Activated T-helper 2 cell treated with anti-CD3 and anti-CD28 coated beads, Interferon-gamma antibody, Interleukin-2, Interleukin-4, amounts not matched to agents 10 μg/mL and 5 μg/mL and 100 μg/mL, durations not matched to agents 14 hours and 24 hours and 36 hours (primary cell): ENCODE measurements around the gene SLC6A7. TPM values are rescaled to one million over a fixed set of nuclear protein-coding genes. Genes with fewer than 3 reads are reported as not detected.
"Not testable (repeated sequence)": the region's sequence is repeated elsewhere in the genome, so short reads cannot be mapped to it uniquely, and the experiment has no call there.

Experiments used
- DNase-seq: peaks from one replicate; pipeline ENCODE4 v3.0.0; 2021; ENCODE audit warnings: low spot score
- H3K27ac Mint-ChIP-seq: one replicate; pipeline ENCODE4 v1.8.0; 2021; ENCODE audit warnings: mixed read lengths
- H3K27me3 Mint-ChIP-seq: one replicate; pipeline ENCODE4 v1.8.0; 2021; ENCODE audit warnings: low read depth, mixed read lengths
- H3K36me3 Mint-ChIP-seq: one replicate; pipeline ENCODE4 v1.8.0; 2021; ENCODE audit warnings: low read depth, mixed read lengths
- H3K4me1 Mint-ChIP-seq: one replicate; pipeline ENCODE4 v1.8.0; 2021; ENCODE audit warnings: low read depth, mixed read lengths
- H3K4me3 Mint-ChIP-seq: one replicate; pipeline ENCODE4 v1.8.0; 2021; ENCODE audit warnings: low read depth, mild to moderate bottlenecking, moderate library complexity, mixed read lengths
- H3K9me3 Mint-ChIP-seq: one replicate; pipeline ENCODE4 v1.8.0; 2021; ENCODE audit warnings: mixed read lengths
- intact Hi-C: fragments of 100-400 bp; cut with micrococcal nuclease; formaldehyde crosslinking; loops from one replicate; pipeline ENCODE4 v1.15.1; 2023
- total RNA-seq: library from RNA; stranded (reverse); gene quantifications from 2 replicates; pipeline ENCODE4 v1.2.3, GENCODE V29; 2022

The SLC6A7 gene
- total RNA-seq, 1 donor from 2014 or later = not detected

DNA sequence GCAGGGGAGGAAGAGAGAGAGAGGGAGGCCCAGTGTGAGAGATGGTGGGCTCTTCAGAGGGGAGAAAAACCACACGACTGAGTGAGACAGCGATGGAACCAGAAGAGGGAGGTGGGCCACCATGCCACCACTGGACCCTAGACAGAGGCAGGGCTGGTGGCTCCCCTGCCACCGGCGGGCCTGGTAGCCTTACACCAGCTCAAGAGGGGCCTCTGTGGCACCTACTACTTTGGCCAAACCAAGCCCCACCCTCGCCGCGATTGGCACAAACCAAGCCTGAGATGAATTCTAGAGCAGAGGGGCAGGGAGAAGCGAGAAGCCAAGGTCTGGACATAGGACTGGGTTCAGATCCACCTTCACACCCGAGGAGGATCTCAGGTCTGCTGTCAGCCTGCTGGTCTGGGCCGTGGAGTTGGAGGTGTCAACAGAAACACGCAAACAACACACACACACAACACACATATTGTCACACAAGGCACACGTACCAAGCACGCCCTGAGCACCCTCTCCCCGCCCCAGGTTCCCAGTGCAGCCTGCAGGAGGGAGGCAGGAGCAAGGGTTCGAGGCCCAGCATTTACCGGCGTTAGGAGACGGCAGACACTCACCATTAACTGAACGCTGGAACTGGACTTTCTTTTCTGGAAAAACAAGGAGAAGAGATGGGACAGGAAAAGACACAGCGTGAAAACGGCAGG is 49.4 kb downstream of the SLC6A7 start:
- Mint-ChIP-seq H3K4me3 (no peak overlapping the region), H3K9me3 (no peaks in the 10 kb centered on the region), H3K27me3 (no peaks in the 10 kb centered on the region), H3K27ac (no peak overlapping the region), H3K4me1 (no peaks in the 10 kb centered on the region), H3K36me3 (no peaks in the 10 kb centered on the region)
- intact Hi-C loops = no loop called here
- DNase-seq = no peak

DNA sequence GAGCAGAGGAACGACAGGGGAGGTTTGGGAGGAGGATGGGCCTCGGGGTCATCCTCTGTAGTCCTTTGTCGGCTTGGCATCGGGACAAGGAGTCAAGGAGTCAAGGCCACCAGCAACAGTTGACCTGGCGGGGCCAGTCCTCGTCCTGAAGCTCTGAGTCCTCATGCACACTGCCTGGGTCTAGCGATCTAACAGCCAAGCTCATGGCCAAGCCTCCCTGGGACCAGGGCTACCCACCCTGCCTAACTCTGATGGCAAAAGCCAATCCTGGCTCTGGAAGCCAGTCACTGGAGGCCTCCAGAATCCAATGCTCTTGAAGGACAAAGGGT is 49.9 kb downstream of the SLC6A7 start:
- H3K27me3 Mint-ChIP-seq = no peaks in the 10 kb centered on the region
- intact Hi-C loops = no loop called here
- DNase-seq = no peak
- H3K4me3 Mint-ChIP-seq = no peak overlapping the region
- H3K9me3 Mint-ChIP-seq = no peaks in the 10 kb centered on the region
- no peak overlapping the region for H3K27ac Mint-ChIP-seq
- H3K36me3 Mint-ChIP-seq = no peaks in the 10 kb centered on the region
- H3K4me1 Mint-ChIP-seq = no peaks in the 10 kb centered on the region

DNA sequence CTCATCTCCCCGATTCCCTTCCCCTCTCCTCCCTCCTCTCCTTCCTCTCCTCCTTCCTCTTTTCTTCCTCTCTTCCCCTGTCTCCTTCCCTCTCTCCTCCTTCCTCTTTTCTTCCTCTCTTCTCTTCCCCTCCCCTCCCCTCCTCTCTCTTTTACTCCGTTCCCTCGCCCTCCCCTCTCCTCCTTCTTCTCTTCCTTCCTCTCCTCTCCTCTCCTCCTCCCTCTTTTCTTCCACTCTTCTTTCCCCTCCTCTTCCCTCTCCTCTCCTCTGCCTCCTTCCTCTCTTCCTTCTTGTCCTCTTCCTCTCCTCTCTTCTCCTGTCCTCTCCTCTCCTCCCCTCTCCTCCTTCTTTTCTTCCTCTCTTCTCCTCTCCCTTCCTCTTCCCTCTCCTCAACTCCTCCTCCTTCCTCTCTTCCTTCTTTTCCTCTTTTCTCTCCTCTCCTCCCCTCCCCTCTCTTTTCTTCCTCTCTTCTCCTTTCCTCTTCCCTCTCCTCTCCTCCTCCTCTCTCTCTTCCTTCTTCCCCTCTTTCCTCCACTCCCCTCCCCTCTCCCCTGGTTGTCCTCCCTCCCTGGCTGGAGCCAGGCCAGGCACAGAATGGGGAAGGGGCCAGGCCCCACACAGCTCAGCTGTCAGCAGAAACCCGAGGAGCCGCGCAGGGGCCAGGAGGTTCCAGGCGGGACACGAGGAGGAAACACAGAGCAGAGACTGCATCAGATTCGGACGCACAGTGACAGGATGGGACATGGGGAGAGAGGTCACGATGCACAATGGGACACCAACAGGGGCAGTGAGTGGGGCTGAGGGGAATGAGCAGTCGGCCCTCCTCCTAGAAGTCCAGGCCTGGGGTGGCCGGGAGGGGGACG is 51.7 kb downstream of the SLC6A7 start:
- Mint-ChIP-seq H3K4me3 (no peak overlapping the region), H3K27ac (no peak overlapping the region), H3K4me1 (no peaks in the 10 kb centered on the region), H3K27me3 (no peaks in the 10 kb centered on the region), H3K9me3 (no peaks in the 10 kb centered on the region), H3K36me3 (no peaks in the 10 kb centered on the region)
- intact Hi-C loops = no loop called here
- no peak for DNase-seq

DNA sequence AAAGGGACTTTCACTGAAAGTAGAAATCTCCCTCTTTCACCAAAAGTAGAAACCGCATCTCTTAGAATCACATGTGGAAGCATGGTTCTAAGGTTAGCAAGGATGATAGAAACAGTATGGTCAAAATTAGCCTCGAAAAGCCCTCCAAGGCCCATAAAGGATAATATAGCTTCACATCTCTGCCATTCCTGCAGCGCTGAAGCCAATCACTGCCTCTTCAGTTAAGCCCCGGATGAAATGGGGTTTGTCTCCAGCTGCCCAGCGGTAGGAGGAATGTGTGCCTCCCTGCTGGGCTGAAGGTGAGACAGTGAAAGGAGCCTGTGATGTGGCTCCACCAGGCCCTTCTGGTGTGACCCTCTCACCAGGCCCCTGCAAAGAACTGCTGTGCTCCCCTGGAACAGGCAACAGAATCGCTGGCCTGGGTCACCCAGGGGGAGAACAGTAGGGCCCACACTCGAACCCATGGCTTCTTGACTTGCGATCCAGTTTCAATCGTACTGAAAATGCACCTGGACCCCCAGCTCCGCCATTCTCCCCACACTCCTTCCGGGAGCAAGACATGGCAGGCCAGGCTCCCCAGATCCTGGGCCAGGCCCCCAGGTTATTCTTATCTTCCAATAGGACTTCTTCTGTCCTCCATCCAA is 52.5 kb downstream of the SLC6A7 start:
- H3K9me3 Mint-ChIP-seq = no peaks in the 10 kb centered on the region
- no peak overlapping the region for H3K27ac Mint-ChIP-seq
- no peaks in the 10 kb centered on the region for H3K27me3 Mint-ChIP-seq
- H3K36me3 Mint-ChIP-seq = no peaks in the 10 kb centered on the region
- H3K4me1 Mint-ChIP-seq = no peaks in the 10 kb centered on the region
- intact Hi-C loops = no loop called here
- no peak for DNase-seq
- H3K4me3 Mint-ChIP-seq = no peak overlapping the region

DNA sequence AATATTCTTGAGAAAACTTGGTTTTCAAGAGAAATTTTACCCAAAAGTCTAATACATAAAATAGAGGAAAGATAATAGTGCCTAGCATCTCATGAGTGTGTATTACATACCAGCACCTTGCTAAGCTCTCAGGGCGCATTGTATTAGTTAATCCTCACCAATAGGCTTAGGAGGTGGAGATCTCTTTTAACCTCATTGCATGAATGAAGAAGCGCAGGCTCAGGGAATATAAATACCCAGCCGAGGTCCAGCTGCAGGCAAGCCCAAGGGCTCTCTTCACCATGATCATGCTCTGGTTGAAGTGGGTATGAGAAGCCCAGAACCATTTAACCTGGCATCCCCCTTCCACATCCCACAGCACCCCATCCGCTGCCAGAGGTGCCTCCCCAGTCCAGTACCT is 53.7 kb downstream of the SLC6A7 start:
- DNase-seq = no peak
- no peak overlapping the region for H3K4me3 Mint-ChIP-seq
- H3K9me3 Mint-ChIP-seq = no peaks in the 10 kb centered on the region
- no peaks in the 10 kb centered on the region for H3K36me3 Mint-ChIP-seq
- no peaks in the 10 kb centered on the region for H3K4me1 Mint-ChIP-seq
- H3K27ac Mint-ChIP-seq = no peak overlapping the region
- no peaks in the 10 kb centered on the region for H3K27me3 Mint-ChIP-seq
- intact Hi-C loops = no loop called here

DNA sequence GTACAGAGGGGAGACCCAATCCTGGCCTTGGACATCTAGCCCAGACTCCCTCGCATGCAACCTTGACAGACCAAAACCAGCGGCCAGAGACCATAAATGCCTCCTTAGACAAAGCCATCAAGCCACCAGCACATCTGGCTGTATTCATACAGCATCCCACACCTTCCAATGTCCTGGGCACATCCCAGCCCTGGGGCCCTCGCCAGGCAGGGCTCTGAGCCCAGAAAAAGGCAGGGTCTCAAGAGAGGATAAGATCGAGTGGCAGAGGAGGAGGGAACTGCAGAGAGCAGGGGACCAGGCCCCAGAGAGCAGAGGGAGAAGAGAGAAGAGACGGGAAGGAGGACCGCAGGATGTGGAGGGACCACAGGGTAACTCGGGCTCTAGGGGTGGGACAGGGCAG is 54.3 kb downstream of the SLC6A7 start:
- H3K4me3 Mint-ChIP-seq = no peak overlapping the region
- H3K4me1 Mint-ChIP-seq = no peaks in the 10 kb centered on the region
- no peaks in the 10 kb centered on the region for H3K9me3 Mint-ChIP-seq
- no peak overlapping the region for H3K27ac Mint-ChIP-seq
- no peaks in the 10 kb centered on the region for H3K36me3 Mint-ChIP-seq
- no peaks in the 10 kb centered on the region for H3K27me3 Mint-ChIP-seq
- intact Hi-C loops = no loop called here
- no peak for DNase-seq

DNA sequence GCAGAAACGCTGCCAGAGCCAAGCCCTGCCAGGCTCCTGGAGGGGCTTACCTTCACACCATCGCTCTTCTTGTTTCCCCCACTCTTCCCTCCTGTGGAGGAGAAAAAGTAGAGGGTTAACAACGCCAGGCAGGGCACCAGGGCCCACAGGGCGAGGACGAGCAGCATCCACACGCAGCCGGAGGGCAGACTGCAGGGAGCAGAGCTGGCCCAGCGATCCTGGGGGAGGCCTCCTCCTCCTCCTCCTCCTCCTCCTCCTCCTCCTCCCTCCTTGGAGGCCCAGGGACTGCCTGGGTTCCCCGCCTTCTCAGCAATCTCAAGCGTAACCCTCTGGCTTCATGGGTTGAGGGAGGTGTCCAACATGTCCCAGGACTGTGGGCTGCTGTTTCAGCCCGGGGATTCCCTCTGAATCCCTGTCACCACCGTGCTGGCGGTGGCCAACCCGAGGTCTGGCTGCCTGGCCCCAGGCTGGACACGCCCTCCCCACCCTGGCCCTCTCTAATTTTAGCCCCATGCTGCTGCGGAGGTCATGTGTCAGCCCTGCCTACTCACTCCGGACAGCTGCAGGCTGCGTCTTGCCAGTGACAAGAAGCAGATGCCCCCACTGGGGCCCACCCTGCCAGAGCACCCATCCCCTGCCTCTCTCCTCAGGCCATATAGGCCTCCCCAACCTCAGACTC is 55.4 kb downstream of the SLC6A7 start:
- no peak overlapping the region for H3K27ac Mint-ChIP-seq
- H3K4me1 Mint-ChIP-seq = no peaks in the 10 kb centered on the region
- H3K9me3 Mint-ChIP-seq = no peaks in the 10 kb centered on the region
- H3K27me3 Mint-ChIP-seq = no peaks in the 10 kb centered on the region
- DNase-seq = no peak
- H3K36me3 Mint-ChIP-seq = no peaks in the 10 kb centered on the region
- H3K4me3 Mint-ChIP-seq = no peak overlapping the region
- intact Hi-C loops = no loop called here

DNA sequence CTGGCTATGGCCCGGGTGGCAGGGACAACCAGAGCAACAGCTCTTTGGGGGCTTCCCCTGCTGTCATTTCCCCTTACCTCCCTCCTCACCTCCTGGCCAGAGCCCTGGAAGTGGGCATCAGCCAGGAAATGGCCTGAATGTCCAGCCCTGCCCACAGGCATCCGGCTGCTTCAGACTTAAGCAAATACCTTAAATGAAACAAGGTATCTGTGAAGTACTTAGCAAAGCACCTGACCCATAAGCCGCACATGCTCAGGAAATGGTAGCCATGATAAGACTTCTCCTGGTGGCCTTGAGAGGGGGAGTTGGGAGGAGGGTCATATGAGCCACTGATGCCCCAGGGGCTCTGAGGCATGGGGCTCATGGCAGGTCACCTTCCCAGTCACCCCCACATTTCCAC is 55.9 kb downstream of the SLC6A7 start:
- Mint-ChIP-seq H3K9me3 (no peaks in the 10 kb centered on the region), H3K36me3 (no peaks in the 10 kb centered on the region), H3K4me3 (no peak overlapping the region), H3K4me1 (no peaks in the 10 kb centered on the region), H3K27me3 (no peaks in the 10 kb centered on the region), H3K27ac (no peak overlapping the region)
- no peak for DNase-seq
- intact Hi-C loops = no loop called here

DNA sequence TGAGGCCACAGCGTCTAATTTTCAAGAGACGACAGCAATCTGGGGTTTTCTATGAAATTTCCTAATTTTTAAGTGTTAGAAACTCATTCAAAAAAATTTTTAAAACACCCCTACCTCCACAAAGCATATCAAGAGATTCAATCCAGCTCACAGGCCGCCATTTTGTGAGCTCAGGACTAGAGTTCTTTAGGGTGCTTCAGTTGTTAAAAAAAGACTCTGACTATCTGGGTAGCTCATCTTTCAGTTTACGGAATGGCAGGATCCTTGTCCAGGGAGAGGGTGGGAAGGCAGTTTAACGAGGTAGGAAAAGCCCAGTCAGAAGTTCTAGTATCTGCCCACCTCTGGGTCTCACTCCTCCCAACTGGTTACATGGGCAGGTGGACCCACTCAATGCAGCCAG is 56.6 kb downstream of the SLC6A7 start:
- Mint-ChIP-seq H3K4me3 (no peak overlapping the region), H3K27me3 (no peaks in the 10 kb centered on the region), H3K36me3 (no peaks in the 10 kb centered on the region), H3K27ac (no peak overlapping the region), H3K9me3 (no peaks in the 10 kb centered on the region), H3K4me1 (no peaks in the 10 kb centered on the region)
- intact Hi-C loops = no loop called here
- DNase-seq = no peak

DNA sequence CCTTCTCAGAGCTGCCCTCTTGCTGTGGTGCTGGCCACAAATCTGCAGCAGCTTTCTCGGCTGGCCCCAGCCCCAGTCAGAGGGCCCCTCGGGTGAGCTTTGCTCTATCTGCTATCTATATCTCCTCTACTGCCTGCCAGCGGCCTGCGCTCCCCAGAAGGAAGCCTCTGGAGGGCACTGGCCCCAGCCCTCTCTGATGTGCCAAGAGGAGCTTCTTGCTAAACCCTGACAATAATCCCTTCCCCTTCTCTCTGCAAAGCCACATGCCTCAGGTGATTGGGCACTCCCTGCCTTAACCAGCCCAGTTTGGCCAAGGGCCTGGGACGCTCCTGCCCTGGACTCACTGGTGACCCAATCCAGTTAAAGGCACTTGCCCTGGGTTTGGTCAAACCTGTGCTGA is 57.0 kb downstream of the SLC6A7 start:
- H3K27me3 Mint-ChIP-seq = no peaks in the 10 kb centered on the region
- H3K4me3 Mint-ChIP-seq = no peak overlapping the region
- intact Hi-C loops = no loop called here
- DNase-seq = no peak
- no peaks in the 10 kb centered on the region for H3K36me3 Mint-ChIP-seq
- no peaks in the 10 kb centered on the region for H3K9me3 Mint-ChIP-seq
- H3K27ac Mint-ChIP-seq = no peak overlapping the region
- H3K4me1 Mint-ChIP-seq = no peaks in the 10 kb centered on the region

DNA sequence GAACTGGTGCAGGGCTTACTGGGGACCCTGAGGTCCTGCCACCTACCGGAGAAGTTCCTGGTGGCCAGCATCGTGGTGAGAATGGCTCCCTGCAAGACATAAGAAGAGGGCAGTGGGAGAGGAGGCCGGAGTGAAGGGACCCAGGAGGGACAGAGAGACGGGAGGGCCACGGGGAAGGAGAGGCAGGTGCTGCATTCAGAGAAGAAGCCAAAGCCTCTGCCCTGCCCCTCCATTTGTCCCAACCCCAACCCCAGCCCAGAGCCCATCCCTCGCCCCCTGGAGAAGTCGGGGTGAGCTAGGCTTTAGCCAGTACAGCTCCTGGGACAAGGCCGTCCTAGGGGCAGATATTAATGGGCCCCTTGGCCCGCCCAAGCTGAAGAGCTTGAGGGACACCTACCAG is 57.9 kb downstream of the SLC6A7 start:
- H3K9me3 Mint-ChIP-seq = no peaks in the 10 kb centered on the region
- intact Hi-C loops = no loop called here
- no peaks in the 10 kb centered on the region for H3K4me1 Mint-ChIP-seq
- H3K4me3 Mint-ChIP-seq = no peak overlapping the region
- no peaks in the 10 kb centered on the region for H3K27me3 Mint-ChIP-seq
- H3K27ac Mint-ChIP-seq = no peak overlapping the region
- DNase-seq = no peak
- H3K36me3 Mint-ChIP-seq = no peaks in the 10 kb centered on the region

DNA sequence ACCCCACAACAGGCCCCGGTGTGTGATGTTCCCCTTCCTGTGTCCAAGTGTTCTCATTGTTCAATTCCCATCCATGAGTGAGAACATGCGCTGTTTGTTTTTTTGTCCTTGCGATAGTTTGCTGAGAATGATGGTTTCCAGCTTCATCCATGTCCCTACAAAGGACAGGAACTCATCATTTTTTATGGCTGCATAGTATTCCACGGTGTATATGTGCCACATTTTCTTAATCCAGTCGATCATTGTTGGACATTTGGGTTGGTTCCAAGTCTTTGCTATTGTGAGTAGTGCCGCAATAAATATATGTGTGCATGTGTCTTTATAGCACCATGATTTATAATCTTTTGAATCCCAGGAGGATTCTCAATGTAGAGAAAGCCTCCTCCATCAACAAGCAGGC is 58.6 kb downstream of the SLC6A7 start:
- H3K4me3 Mint-ChIP-seq, intact Hi-C loops, H3K27ac Mint-ChIP-seq, H3K27me3 Mint-ChIP-seq, H3K9me3 Mint-ChIP-seq, H3K36me3 Mint-ChIP-seq, DNase-seq, H3K4me1 Mint-ChIP-seq: not testable (repeated sequence)

DNA sequence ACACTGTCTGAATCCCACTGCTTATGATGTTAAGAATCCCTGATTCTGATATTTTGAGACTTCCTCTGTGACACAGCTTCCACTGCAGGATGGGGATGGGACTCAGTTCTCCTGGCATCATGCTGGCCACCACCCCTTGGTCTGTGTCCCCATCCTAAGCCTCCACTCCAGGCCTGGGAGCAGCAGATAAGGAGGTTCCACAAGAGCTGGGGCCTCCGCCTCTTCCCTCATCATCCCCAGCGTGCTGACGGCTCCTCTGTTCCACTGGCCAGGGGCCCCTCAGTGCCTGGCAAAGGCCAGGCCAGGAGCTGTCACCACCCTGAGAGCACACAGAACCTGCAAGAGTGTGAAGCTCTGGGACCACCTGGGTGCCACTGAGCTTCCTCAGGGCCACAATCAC is 59.1 kb downstream of the SLC6A7 start:
- H3K9me3 Mint-ChIP-seq = no peaks in the 10 kb centered on the region
- no peaks in the 10 kb centered on the region for H3K4me1 Mint-ChIP-seq
- DNase-seq = no peak
- intact Hi-C loops = no loop called here
- no peak overlapping the region for H3K27ac Mint-ChIP-seq
- H3K36me3 Mint-ChIP-seq = no peaks in the 10 kb centered on the region
- no peaks in the 10 kb centered on the region for H3K27me3 Mint-ChIP-seq
- H3K4me3 Mint-ChIP-seq = no peak overlapping the region
